ENCODE measurements around the gene GOLM1. TPM values are rescaled to one million over a fixed set of nuclear protein-coding genes. Genes with fewer than 3 reads are reported as not detected.

GOLM1 gene
- total RNA-seq, 1 experiment from 2014 or later: 73.4 TPM

DNA sequence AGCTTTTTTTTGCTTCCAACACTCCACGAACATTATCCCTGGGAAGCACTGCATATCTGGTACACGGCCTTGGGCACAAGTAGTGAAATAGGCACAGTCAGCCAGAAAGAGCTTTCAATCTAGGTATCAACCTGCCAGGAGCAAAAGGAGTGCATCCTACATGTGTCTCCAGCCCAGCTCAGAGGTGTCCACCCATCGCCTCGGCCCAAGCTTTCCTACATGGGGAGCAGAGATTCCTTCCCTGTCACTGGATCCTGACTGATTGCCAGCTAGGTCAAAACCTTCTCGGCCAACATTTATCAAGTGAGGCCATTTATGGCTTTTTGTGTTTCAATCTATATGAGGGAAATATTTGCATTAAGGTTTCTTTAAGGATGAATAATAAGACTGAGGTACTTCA lies 55.8 kb downstream of the GOLM1 start:
- CTCF ChIA-PET: no interaction called here
- ATAC-seq: no peak

DNA sequence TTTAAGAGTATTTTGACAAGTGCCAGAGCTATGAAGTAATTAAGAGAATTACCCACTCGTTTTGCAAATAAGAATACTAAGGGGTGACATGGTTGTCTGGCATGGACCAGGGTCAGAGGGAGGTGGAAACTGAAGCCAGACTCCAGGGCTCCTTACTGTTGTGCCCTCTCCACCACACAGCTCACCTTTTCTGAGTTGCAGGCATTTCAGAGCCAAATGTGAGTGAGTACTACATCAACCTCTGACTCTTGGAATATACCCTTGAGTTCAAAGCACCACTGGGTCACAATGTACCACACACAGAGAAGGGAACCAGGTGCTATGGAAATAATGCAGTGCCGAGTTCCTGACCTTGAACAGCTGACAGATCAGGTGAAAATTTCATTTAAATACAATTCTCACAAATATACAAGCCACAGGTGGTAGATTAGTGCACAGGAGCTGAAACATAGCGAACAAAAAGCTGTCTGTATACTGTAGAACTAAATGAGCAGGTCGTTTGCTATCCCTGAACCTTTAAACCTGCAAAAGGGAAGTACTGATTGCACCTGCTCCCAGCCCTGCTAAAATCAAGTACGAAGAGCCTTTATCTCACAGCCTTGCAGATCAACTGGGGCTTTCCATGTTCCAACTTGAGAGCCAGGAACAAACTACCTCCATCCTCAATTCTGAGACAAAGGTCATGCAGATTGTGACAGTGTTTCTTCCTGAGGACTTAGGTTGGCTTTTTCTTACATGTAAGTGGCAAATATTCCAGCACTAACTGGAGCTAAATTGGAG lies 57.0 kb downstream of the GOLM1 start:
- H3K27me3 ChIP-seq (ENCODE audit: control insufficient read depth, insufficient read depth, low read length): no peaks in the 10 kb centered on the region
- intact Hi-C loops (cut with micrococcal nuclease; ENCODE audit: unreplicated experiment): no loop called here
- DNase-seq (ENCODE audit: low read depth, low spot score): no peak
- BruUV-seq (replicated peaks): no TSS peak
- in situ Hi-C loops (cut with HindIII; ENCODE audit: low pct_unique_long_range_greater_than_20kb, low sequenced_read_pairs): no loop called here
- no peaks in the 10 kb centered on the region; the same call in 1 of the 2 replicates for H3K36me3 ChIP-seq (ENCODE audit: control insufficient read depth, insufficient read depth, low read length)
- H3K4me3 ChIP-seq (ENCODE audit: low read depth in 2 of 2, low read length in 2 of 2): no peak overlapping the region
- ChIA-PET POLR2A (no interaction called here), CTCF (no interaction called here)
- no peak overlapping the region for H3K27ac ChIP-seq (ENCODE audit: low read length)
- H3K9me3 ChIP-seq (ENCODE audit: control insufficient read depth, insufficient read depth, low read depth, low read length): no peaks in the 10 kb centered on the region
- TF ChIP-seq, protein P1, sequence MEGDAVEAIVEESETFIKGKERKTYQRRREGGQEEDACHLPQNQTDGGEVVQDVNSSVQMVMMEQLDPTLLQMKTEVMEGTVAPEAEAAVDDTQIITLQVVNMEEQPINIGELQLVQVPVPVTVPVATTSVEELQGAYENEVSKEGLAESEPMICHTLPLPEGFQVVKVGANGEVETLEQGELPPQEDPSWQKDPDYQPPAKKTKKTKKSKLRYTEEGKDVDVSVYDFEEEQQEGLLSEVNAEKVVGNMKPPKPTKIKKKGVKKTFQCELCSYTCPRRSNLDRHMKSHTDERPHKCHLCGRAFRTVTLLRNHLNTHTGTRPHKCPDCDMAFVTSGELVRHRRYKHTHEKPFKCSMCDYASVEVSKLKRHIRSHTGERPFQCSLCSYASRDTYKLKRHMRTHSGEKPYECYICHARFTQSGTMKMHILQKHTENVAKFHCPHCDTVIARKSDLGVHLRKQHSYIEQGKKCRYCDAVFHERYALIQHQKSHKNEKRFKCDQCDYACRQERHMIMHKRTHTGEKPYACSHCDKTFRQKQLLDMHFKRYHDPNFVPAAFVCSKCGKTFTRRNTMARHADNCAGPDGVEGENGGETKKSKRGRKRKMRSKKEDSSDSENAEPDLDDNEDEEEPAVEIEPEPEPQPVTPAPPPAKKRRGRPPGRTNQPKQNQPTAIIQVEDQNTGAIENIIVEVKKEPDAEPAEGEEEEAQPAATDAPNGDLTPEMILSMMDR (IDR thresholded peaks at IDR 0.05): no peak
- no peak for TF ChIP-seq SIN3A (IDR thresholded peaks at IDR 0.05; ENCODE audit: borderline replicate concordance, insufficient read depth, low read depth, low read length)
- no peak for TF ChIP-seq POLR2AphosphoS5 (IDR thresholded peaks at IDR 0.05; ENCODE audit: low read depth, low read length)
- no peak for ATAC-seq
- no peaks in the 10 kb centered on the region for H3K4me1 ChIP-seq (ENCODE audit: control insufficient read depth, insufficient read depth, low read length)

More for the DNA sequence above, 55.8 kb downstream of the GOLM1 start:
- Histone ChIP-seq H3K27ac (ENCODE audit: low read length) (no peak overlapping the region), H3K9me3 (ENCODE audit: control insufficient read depth, insufficient read depth, low read depth, low read length) (no peaks in the 10 kb centered on the region), H3K4me3 (ENCODE audit: low read depth in 2 of 2, low read length in 2 of 2) (no peak overlapping the region), H3K4me1 (ENCODE audit: control insufficient read depth, insufficient read depth, low read length) (no peaks in the 10 kb centered on the region), H3K36me3 (ENCODE audit: control insufficient read depth, insufficient read depth, low read length) (no peaks in the 10 kb centered on the region; the same call in 1 of the 2 replicates), H3K27me3 (ENCODE audit: control insufficient read depth, insufficient read depth, low read length) (no peaks in the 10 kb centered on the region)
- TF ChIP-seq TCF7L2 (IDR thresholded peaks at IDR 0.05; ENCODE audit: low read depth, low read length) (no peak), POLR2AphosphoS5 (IDR thresholded peaks at IDR 0.05; ENCODE audit: low read depth, low read length) (no peak), SIN3A (IDR thresholded peaks at IDR 0.05; ENCODE audit: borderline replicate concordance, insufficient read depth, low read depth, low read length) (no peak)
- TF ChIP-seq, protein P2, sequence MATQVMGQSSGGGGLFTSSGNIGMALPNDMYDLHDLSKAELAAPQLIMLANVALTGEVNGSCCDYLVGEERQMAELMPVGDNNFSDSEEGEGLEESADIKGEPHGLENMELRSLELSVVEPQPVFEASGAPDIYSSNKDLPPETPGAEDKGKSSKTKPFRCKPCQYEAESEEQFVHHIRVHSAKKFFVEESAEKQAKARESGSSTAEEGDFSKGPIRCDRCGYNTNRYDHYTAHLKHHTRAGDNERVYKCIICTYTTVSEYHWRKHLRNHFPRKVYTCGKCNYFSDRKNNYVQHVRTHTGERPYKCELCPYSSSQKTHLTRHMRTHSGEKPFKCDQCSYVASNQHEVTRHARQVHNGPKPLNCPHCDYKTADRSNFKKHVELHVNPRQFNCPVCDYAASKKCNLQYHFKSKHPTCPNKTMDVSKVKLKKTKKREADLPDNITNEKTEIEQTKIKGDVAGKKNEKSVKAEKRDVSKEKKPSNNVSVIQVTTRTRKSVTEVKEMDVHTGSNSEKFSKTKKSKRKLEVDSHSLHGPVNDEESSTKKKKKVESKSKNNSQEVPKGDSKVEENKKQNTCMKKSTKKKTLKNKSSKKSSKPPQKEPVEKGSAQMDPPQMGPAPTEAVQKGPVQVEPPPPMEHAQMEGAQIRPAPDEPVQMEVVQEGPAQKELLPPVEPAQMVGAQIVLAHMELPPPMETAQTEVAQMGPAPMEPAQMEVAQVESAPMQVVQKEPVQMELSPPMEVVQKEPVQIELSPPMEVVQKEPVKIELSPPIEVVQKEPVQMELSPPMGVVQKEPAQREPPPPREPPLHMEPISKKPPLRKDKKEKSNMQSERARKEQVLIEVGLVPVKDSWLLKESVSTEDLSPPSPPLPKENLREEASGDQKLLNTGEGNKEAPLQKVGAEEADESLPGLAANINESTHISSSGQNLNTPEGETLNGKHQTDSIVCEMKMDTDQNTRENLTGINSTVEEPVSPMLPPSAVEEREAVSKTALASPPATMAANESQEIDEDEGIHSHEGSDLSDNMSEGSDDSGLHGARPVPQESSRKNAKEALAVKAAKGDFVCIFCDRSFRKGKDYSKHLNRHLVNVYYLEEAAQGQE (IDR thresholded peaks at IDR 0.05; ENCODE audit: insufficient read depth in 1 of 2, low read depth in 2 of 2, low read length in 1 of 2): no peak
- TF ChIP-seq, protein P1 (IDR thresholded peaks at IDR 0.05): no peak
- in situ Hi-C loops (cut with HindIII; ENCODE audit: low pct_unique_long_range_greater_than_20kb, low sequenced_read_pairs) (no loop called here), intact Hi-C loops (cut with micrococcal nuclease; ENCODE audit: unreplicated experiment) (no loop called here)
- no peak for DNase-seq (ENCODE audit: low read depth, low spot score)
- BruUV-seq (replicated peaks): no TSS peak
- POLR2A ChIA-PET: no interaction called here
